Testis (tissue), 2 donors: Measurements from ENCODE around the gene CHST5.

Source experiments
- POLR2A ChIP-seq: fragments of 450-650 bp; IDR thresholded peaks from one replicate; pipeline ENCODE4 v1.6.1; 2017; ENCODE audit warnings: antibody characterized with exemption, mild to moderate bottlenecking, moderate library complexity
- TF ChIP-seq, protein P1 (sequence below), 3 experiments: fragments of 450-650 bp in 2 of 3; fragments of 200-600 bp in 1 of 3; sonication (generic) in 1 of 3; IDR thresholded peaks; one replicate each; pipeline ENCODE4 v1.5.1; 2016 to 2019; ENCODE audit warnings: antibody characterized with exemption in 3 of 3, mild to moderate bottlenecking in 2 of 3, moderate library complexity in 1 of 3

DNA sequence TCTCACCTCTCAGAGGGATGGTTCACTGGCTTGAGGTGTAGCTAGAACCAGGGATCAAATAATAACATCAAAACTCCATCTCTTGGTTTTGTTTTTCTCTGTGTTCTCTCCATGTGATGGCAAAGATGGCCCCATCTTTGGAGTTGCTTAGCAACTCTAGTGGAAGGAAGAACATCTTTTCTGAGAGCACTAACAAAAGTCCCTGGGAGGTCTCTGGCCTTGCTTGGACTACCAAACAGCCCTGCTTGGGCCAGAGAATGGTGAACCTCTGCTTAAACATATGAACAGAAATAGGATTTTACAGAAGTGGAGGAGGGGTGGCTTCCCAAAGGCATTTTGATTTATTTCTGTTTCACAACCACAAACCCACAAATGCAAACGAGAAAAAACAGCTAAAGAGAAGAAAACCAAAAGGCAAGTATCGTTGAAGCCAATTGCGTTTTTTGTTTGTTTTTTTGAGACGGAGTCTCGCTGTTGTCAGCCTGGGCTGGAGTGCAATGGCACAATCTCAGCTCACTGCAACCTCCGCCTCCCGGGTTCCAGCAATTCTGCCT, 43.5 kb upstream of the CHST5 start:
- TF ChIP-seq, protein P1, sequence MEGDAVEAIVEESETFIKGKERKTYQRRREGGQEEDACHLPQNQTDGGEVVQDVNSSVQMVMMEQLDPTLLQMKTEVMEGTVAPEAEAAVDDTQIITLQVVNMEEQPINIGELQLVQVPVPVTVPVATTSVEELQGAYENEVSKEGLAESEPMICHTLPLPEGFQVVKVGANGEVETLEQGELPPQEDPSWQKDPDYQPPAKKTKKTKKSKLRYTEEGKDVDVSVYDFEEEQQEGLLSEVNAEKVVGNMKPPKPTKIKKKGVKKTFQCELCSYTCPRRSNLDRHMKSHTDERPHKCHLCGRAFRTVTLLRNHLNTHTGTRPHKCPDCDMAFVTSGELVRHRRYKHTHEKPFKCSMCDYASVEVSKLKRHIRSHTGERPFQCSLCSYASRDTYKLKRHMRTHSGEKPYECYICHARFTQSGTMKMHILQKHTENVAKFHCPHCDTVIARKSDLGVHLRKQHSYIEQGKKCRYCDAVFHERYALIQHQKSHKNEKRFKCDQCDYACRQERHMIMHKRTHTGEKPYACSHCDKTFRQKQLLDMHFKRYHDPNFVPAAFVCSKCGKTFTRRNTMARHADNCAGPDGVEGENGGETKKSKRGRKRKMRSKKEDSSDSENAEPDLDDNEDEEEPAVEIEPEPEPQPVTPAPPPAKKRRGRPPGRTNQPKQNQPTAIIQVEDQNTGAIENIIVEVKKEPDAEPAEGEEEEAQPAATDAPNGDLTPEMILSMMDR (IDR thresholded peaks at IDR 0.05) = no peak
- no peak for TF ChIP-seq POLR2A
